ENCODE measurements around the gene RHOT1. TPM values are rescaled to one million over a fixed set of nuclear protein-coding genes. Genes with fewer than 3 reads are reported as not detected.
"Not testable (repeated sequence)": the region's sequence is repeated elsewhere in the genome, so short reads cannot be mapped to it uniquely, and the experiment has no call there.

RHOT1 gene
- total RNA-seq, result 61.0 TPM
- long read RNA-seq, transcript RHOT1-201 (19 exons, 3,133 nt), result major isoform, 29 of 131 reads
- long read RNA-seq, transcript RHOT1-205 (20 exons, 2,516 nt), result minor isoform, 20 of 131 reads
- long read RNA-seq, partial matches to known transcripts, result 55 of 131 reads
- long read RNA-seq, other reads (novel, unspliced or antisense), result 24 of 131 reads

- peak; percentile 84 for DNase-seq
- peak; percentile 76 for ATAC-seq (ENCODE audit: poor library complexity)
- intact Hi-C loops (cut with DNase I), result loop anchor here (10.0 kb wide), 1 partner anchor 137 kb away; the partner anchor contains the start of gene LRRC37B
Measured at GRCh38 chr17:32142038-32142856, at the start of gene RHOT1. RHOT1 (plus strand) TSS chr17:32142502; CDS start chr17:32142693, 191 bp downstream.

DNA sequence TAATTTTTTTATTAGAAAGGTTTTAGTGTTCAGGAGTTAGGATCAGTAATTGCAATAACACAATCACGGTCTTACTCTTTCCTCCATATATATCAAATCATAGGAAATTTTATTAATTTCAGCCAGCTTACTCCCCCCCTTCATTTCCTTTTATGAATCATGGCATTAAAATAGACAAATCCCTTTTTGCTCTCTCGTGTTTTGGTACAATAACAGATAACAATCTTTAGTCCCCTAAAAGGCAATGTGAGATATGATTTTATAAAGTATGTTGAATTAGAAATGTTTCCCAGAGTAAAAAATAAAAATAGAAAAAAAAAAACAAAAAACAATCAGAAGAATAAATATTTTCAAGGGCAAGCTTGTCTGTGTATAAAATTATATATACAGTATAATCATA, 42.6 kb upstream of the RHOT1 start:
- DNase-seq (no peak), ATAC-seq (ENCODE audit: poor library complexity) (no peak)
- intact Hi-C loops (cut with DNase I), result no loop called here

GRCh38 chr17:32100323-32100722, 42.0 kb upstream of the RHOT1 start:
- DNase-seq; ATAC-seq (ENCODE audit: poor library complexity); intact Hi-C loops (cut with DNase I): not testable (repeated sequence)

DNA sequence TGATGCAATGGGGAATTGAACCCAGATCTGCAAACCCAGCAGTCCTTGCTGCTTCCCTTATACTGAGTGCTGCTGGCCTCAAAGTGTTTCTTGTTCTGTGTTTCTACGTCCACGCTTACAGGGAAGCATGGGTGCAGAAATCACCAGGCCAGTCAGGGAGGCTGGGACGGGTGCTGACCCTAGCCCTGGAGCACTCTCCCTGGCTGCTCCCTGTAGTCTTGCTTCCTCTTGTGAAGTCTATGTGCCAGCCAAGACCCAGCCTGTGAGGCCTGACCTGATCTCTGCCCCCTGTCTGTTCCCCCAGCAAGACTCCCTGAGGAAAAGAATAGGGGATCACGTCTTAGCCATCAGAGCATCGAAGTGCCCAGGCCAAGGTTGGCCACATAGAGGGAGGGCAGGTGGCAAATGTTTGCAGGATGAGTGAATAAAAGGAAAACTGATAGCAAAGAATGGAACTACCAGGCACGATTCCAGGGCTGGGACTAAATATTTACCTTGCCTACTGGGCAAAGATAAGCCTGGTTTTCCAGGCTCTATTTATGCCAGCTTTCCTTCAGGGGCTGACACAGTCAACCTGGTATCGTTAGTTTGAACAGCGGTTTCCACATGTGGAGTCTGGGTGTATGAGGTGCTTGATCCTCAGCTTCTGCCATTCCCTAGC, 41.2 kb upstream of the RHOT1 start:
- peak; percentile 62 for ATAC-seq (ENCODE audit: poor library complexity)
- intact Hi-C loops (cut with DNase I), result no loop called here
- no peak for DNase-seq

DNA sequence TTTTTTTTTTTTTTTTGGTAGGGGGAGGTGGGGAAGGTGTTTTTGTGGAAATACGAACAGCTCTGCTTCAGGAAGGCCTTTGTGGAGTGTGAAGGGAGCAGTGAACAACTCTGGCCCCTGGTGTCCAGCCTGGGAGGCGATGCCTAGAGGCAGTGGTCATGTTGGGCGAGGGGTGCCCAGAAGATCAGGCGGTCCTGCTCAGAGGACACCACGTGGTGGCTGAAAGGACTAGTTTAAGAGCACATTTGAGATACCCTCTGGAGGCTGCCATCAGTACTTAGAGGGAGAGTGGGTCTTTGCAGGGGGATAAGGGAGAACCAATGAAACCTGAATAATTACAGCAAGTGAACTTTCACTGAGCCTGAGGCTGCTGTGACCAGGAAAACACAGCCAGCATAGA, 40.1 kb upstream of the RHOT1 start:
- intact Hi-C loops (cut with DNase I), result no loop called here
- ATAC-seq (ENCODE audit: poor library complexity), result no peak
- DNase-seq, result no peak

DNA sequence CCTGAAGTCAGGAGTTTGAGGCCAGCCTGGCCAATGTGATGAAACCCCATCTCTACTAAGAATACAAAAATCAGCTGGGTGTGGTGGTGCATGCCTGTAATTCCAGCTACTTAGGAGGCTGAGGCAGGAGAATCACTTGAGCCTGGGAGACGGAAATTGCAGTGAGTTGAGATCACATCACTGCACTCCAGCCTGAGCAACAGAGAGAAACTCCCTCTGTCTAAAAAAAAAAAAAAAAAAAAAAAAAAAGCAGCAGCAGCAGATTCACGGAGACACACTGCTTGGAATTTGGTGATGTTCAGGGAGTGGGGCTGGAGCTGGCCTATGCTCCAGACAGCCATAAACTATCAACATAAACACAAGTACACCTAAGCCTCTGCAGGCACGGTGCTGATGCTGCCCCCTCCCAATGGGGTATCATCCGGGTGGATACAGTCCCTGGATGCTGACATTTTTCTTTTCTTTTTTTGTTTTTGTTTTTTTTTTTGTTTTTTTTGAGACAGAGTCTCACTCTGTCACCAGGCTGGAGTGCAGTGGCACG, 39.6 kb upstream of the RHOT1 start:
- DNase-seq (no peak), ATAC-seq (ENCODE audit: poor library complexity) (no peak)
- intact Hi-C loops (cut with DNase I), result no loop called here

GRCh38 chr17:32103476-32104113, 38.7 kb upstream of the RHOT1 start:
- ATAC-seq (ENCODE audit: poor library complexity) (no peak), DNase-seq (no peak)
- intact Hi-C loops (cut with DNase I), result no loop called here

DNA sequence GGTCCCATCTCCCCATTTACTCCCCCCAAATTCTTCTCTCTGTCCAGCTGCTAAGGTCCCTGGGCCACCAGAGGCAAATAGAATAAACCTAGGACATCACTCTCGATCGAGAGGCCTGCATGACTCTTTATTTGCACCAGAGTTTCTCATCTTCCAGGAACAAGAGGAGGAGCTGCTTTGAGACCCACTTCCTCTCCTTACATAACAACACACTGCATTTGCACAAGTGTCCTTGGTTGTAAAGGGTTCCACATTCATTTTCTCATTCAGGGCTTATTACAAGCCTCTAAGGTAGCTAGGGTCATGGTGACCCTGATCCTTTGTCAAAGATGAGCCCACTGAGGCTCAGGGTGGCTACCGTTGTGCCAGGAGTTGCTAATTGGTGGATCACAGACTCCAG, 38.1 kb upstream of the RHOT1 start:
- intact Hi-C loops (cut with DNase I), result no loop called here
- ATAC-seq (ENCODE audit: poor library complexity), result no peak
- DNase-seq, result no peak

GRCh38 chr17:32106471-32106981, 35.8 kb upstream of the RHOT1 start:
- intact Hi-C loops (cut with DNase I); DNase-seq; ATAC-seq (ENCODE audit: poor library complexity): not testable (repeated sequence)

DNA sequence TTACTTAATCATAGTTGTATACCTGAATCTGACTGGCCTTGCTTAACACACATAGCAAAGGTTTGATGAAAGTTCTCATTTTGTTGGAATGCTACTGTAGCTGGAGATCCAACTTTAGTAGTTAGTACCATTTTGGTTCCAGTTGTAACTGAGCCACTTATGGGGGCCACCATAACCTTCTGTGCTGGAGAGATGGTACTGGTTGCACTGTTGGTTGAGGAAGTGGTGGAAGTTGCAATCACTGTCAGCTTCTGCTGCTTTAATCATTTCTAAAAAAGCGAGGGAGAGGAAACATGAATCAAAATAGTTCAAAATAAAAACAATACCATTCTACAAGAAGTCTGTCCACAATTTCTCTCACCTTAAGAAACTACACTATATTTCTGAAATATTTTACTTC, 35.1 kb upstream of the RHOT1 start:
- DNase-seq; ATAC-seq (ENCODE audit: poor library complexity); intact Hi-C loops (cut with DNase I): not testable (repeated sequence)

- intact Hi-C loops (cut with DNase I), result no loop called here
- ATAC-seq (ENCODE audit: poor library complexity), result no peak
- DNase-seq, result no peak
Measured at GRCh38 chr17:32110596-32110995, 31.7 kb upstream of the RHOT1 start.

GRCh38 chr17:32111141-32111771, 31.0 kb upstream of the RHOT1 start:
- intact Hi-C loops (cut with DNase I), result no loop called here
- ATAC-seq (ENCODE audit: poor library complexity) (peak; percentile 39), DNase-seq (peak; percentile 60)

DNA sequence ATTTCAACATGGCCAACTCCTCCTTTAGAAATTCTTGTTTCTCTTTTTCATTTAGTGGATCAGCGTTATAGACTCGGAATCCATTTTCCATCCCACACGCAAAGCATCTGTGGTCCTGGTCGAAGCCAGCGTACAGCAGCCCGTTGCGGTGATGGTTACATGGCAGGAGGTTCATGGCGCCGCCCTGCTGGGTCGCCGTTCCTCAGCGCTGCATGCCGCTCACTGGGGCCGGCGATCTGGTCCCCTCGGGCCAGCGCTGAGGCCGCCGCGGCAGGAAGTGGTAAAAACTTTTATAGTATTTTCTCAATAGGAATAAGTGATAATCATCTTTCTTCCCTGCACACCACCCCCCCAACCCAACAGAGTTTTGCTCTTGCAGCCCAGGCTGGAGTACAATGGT, 29.9 kb upstream of the RHOT1 start:
- DNase-seq, result no peak
- intact Hi-C loops (cut with DNase I), result no loop called here
- ATAC-seq (ENCODE audit: poor library complexity), result no peak

- intact Hi-C loops (cut with DNase I), result no loop called here
- ATAC-seq (ENCODE audit: poor library complexity) (no peak), DNase-seq (no peak)
Measured at GRCh38 chr17:32114536-32114935, 27.8 kb upstream of the RHOT1 start.

DNA sequence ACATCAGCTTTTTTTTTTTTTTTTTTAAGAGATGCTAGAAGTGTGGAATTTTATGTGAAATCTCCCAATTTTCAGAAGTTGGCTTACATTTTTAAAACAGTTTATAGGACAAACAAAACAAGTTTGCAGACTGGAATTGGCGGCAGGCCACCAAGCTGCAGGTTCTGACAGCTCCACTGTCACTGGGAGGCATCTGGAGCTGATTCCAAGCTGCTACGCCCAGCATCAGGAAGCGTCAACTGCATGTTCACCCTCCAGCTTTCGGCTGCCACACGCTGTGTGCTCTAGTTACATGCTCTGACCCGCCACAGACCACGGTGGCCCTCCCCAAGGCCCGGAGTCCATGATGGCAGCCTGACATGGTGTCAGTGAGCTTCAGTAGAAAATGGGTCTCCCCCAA, 26.8 kb upstream of the RHOT1 start:
- ATAC-seq (ENCODE audit: poor library complexity); intact Hi-C loops (cut with DNase I); DNase-seq: not testable (repeated sequence)

GRCh38 chr17:32116937-32117336, 25.4 kb upstream of the RHOT1 start:
- ATAC-seq (ENCODE audit: poor library complexity), result no peak
- no peak for DNase-seq
- intact Hi-C loops (cut with DNase I), result no loop called here

GRCh38 chr17:32117399-32117798, 24.9 kb upstream of the RHOT1 start:
- DNase-seq (no peak), ATAC-seq (ENCODE audit: poor library complexity) (no peak)
- intact Hi-C loops (cut with DNase I), result no loop called here

- ATAC-seq (ENCODE audit: poor library complexity); DNase-seq; intact Hi-C loops (cut with DNase I): not testable (repeated sequence)
Measured at GRCh38 chr17:32118088-32118487, 24.2 kb upstream of the RHOT1 start.

Data from Right ventricle myocardium superior (tissue), 1 donor.